ENCODE results near the gene POLR3C. TPM values are rescaled to one million over a fixed set of nuclear protein-coding genes. Genes with fewer than 3 reads are reported as not detected.

Gene POLR3C
- polyA plus RNA-seq, 1 donor (not counting 4 experiments of a cell fraction or from before 2014, with no cell fraction given) = 33.9 TPM

- H3K4me3 ChIP-seq (ENCODE audit: control insufficient read depth in 2 of 3, extremely low read depth in 1 of 3, insufficient read depth in 2 of 3, low read depth in 1 of 3, low read length in 3 of 3) = no peak overlapping the region
- H3K79me2 ChIP-seq (ENCODE audit: control insufficient read depth, insufficient read depth, low read length) = peaks cover 32% of the 10 kb centered on the region
- TF ChIP-seq CTCF (optimal IDR thresholded peaks at IDR 0.05 in 1 of 3, IDR thresholded peaks at IDR 0.05 in 1 of 3, conservative IDR thresholded peaks at IDR 0.05 in 1 of 3; ENCODE audit: extremely low read depth in 1 of 3, insufficient read depth in 2 of 3, low read length in 3 of 3) = no peak
- TF ChIP-seq EZH2 (IDR thresholded peaks at IDR 0.05; ENCODE audit: low read length) = no peak
- no peak overlapping the region for H3K27ac ChIP-seq (ENCODE audit: control insufficient read depth, insufficient read depth, low read length)
- no peaks in the 10 kb centered on the region for H3K27me3 ChIP-seq (ENCODE audit: control insufficient read depth, extremely low read depth, insufficient read depth, low read length)
- H3K9me3 ChIP-seq (ENCODE audit: control insufficient read depth, low read depth, low read length) = no peaks in the 10 kb centered on the region
- H3K4me2 ChIP-seq (ENCODE audit: control insufficient read depth, extremely low read depth, insufficient read depth, low read depth, low read length) = no peak overlapping the region
- peaks cover 16% of the 10 kb centered on the region for H3K4me1 ChIP-seq (ENCODE audit: control insufficient read depth, extremely low read depth, insufficient read depth, low read length)
- H4K20me1 ChIP-seq (ENCODE audit: control insufficient read depth, extremely low read depth, insufficient read depth, low read length) = no peaks in the 10 kb centered on the region
- H2AFZ ChIP-seq (ENCODE audit: control insufficient read depth, low read length) = no peak overlapping the region
- dilution Hi-C loops (cut with MboI; ENCODE audit: extremely low pct_ligation_motif_present, low sequenced_read_pairs) = no loop called here
- no peak for FAIRE-seq
- no peaks in the 10 kb centered on the region for H3K9me1 ChIP-seq (ENCODE audit: control insufficient read depth, extremely low read depth, insufficient read depth, low read length)
- DNase-seq (ENCODE audit: low read depth, low spot score) = no peak
- no peak overlapping the region for H3K9ac ChIP-seq (ENCODE audit: control insufficient read depth, extremely low read depth, insufficient read depth, low read length)
- peaks cover 0 to 1% of the 10 kb centered on the region in 2 experiments for H3K36me3 ChIP-seq (ENCODE audit: control insufficient read depth in 2 of 2, extremely low read depth in 1 of 2, insufficient read depth in 2 of 2, low read length in 2 of 2)
Measured at GRCh38 chr1:145804235-145805045, 19.6 kb upstream of the POLR3C start.

GRCh38 chr1:145805057-145805456 lies 18.9 kb upstream of the POLR3C start:
- peaks cover 0 to 1% of the 10 kb centered on the region in 2 experiments for H3K36me3 ChIP-seq (ENCODE audit: control insufficient read depth in 2 of 2, extremely low read depth in 1 of 2, insufficient read depth in 2 of 2, low read length in 2 of 2)
- no peak overlapping the region for H2AFZ ChIP-seq (ENCODE audit: control insufficient read depth, low read length)
- H4K20me1 ChIP-seq (ENCODE audit: control insufficient read depth, extremely low read depth, insufficient read depth, low read length) = no peaks in the 10 kb centered on the region
- DNase-seq (ENCODE audit: low read depth, low spot score) (no peak), FAIRE-seq (no peak)
- H3K27ac ChIP-seq (ENCODE audit: control insufficient read depth, insufficient read depth, low read length) = no peak overlapping the region
- no peak for TF ChIP-seq EZH2 (IDR thresholded peaks at IDR 0.05; ENCODE audit: low read length)
- TF ChIP-seq CTCF (optimal IDR thresholded peaks at IDR 0.05 in 1 of 3, IDR thresholded peaks at IDR 0.05 in 1 of 3, conservative IDR thresholded peaks at IDR 0.05 in 1 of 3; ENCODE audit: extremely low read depth in 1 of 3, insufficient read depth in 2 of 3, low read length in 3 of 3) = no peak
- H3K79me2 ChIP-seq (ENCODE audit: control insufficient read depth, insufficient read depth, low read length) = peaks cover 32% of the 10 kb centered on the region
- no peak overlapping the region for H3K9ac ChIP-seq (ENCODE audit: control insufficient read depth, extremely low read depth, insufficient read depth, low read length)
- H3K4me2 ChIP-seq (ENCODE audit: control insufficient read depth, extremely low read depth, insufficient read depth, low read depth, low read length) = no peak overlapping the region
- no peaks in the 10 kb centered on the region for H3K9me1 ChIP-seq (ENCODE audit: control insufficient read depth, extremely low read depth, insufficient read depth, low read length)
- H3K4me3 ChIP-seq (ENCODE audit: control insufficient read depth in 2 of 3, extremely low read depth in 1 of 3, insufficient read depth in 2 of 3, low read depth in 1 of 3, low read length in 3 of 3) = no peak overlapping the region
- peaks cover 13% of the 10 kb centered on the region for H3K4me1 ChIP-seq (ENCODE audit: control insufficient read depth, extremely low read depth, insufficient read depth, low read length)
- no peaks in the 10 kb centered on the region for H3K27me3 ChIP-seq (ENCODE audit: control insufficient read depth, extremely low read depth, insufficient read depth, low read length)
- dilution Hi-C loops (cut with MboI; ENCODE audit: extremely low pct_ligation_motif_present, low sequenced_read_pairs) = no loop called here
- H3K9me3 ChIP-seq (ENCODE audit: control insufficient read depth, low read depth, low read length) = no peaks in the 10 kb centered on the region

All from keratinocyte (primary cell).